PFSK-1 (cell line): ENCODE data around the gene IGF2BP2.

Experiments used
- FOXP2 ChIP-seq: optimal IDR thresholded peaks from 2 replicates; pipeline ENCODE3; 2011; ENCODE audit warnings: borderline replicate concordance, control low read depth, inconsistent platforms; ENCODE audit not compliant: insufficient read depth; ENCODE audit errors: extremely low read length, extremely low read depth
- POLR2AphosphoS5 ChIP-seq: IDR thresholded peaks from 2 replicates; pipeline ENCODE4 v1.6.1; 2012; ENCODE audit warnings: low read depth, mild to moderate bottlenecking, control low read depth, low read length, moderate library complexity
- REST ChIP-seq, 2 experiments: IDR thresholded peaks; 2 replicates each; pipeline versions ENCODE4 v1.6.1 to v1.8.0; 2011 to 2012; ENCODE audit warnings: low read depth in 2 of 2, low read length in 2 of 2, control low read depth in 1 of 2, inconsistent platforms in 1 of 2, mild to moderate bottlenecking in 1 of 2, moderate library complexity in 1 of 2; ENCODE audit not compliant: insufficient read depth in 1 of 2
- SIN3A ChIP-seq: IDR thresholded peaks from 2 replicates; pipeline ENCODE4 v1.6.1; 2012; ENCODE audit warnings: mild to moderate bottlenecking, low read length, moderate library complexity, borderline replicate concordance; ENCODE audit not compliant: insufficient read depth
- TAF1 ChIP-seq: IDR thresholded peaks from 2 replicates; pipeline ENCODE4 v1.6.1; 2012; ENCODE audit warnings: low read length, control low read depth, borderline replicate concordance; ENCODE audit not compliant: insufficient read depth

IGF2BP2 gene

GRCh38 chr3:185715091-185715490, 109.8 kb downstream of the IGF2BP2 start:
- no peak for TF ChIP-seq REST (IDR thresholded peaks at IDR 0.05; ENCODE audit: insufficient read depth in 1 of 2, low read depth in 2 of 2, low read length in 2 of 2)

GRCh38 chr3:185714085-185714484, 110.8 kb downstream of the IGF2BP2 start:
- TF ChIP-seq FOXP2 (no peak), POLR2AphosphoS5 (no peak), REST (IDR thresholded peaks at IDR 0.05; ENCODE audit: insufficient read depth in 1 of 2, low read depth in 2 of 2, low read length in 2 of 2) (no peak), TAF1 (no peak), SIN3A (no peak)

- TF ChIP-seq FOXP2 (no peak), TAF1 (no peak), SIN3A (no peak), REST (IDR thresholded peaks at IDR 0.05; ENCODE audit: insufficient read depth in 1 of 2, low read depth in 2 of 2, low read length in 2 of 2) (no peak), POLR2AphosphoS5 (no peak)
These were observed 111.8 kb downstream of the IGF2BP2 start for GRCh38 chr3:185713015-185713414.

- TF ChIP-seq SIN3A (no peak), POLR2AphosphoS5 (no peak), FOXP2 (no peak), TAF1 (no peak), REST (IDR thresholded peaks at IDR 0.05; ENCODE audit: insufficient read depth in 1 of 2, low read depth in 2 of 2, low read length in 2 of 2) (no peak)
These were observed 112.5 kb downstream of the IGF2BP2 start for GRCh38 chr3:185712337-185712736.

GRCh38 chr3:185711255-185711870, 113.5 kb downstream of the IGF2BP2 start:
- TF ChIP-seq FOXP2: no peak
- TF ChIP-seq TAF1: no peak
- no peak for TF ChIP-seq REST (IDR thresholded peaks at IDR 0.05; ENCODE audit: insufficient read depth in 1 of 2, low read depth in 2 of 2, low read length in 2 of 2)
- TF ChIP-seq SIN3A: no peak
- TF ChIP-seq POLR2AphosphoS5: no peak
